Keratinocyte (primary cell): Measurements from ENCODE around the gene ANKRD13A.

Experiments
- EZH2 ChIP-seq: IDR thresholded peaks from one replicate; pipeline ENCODE4 v1.6.1; 2012; ENCODE audit warnings: inconsistent platforms, mild to moderate bottlenecking, low read length, moderate library complexity
- TF ChIP-seq, protein P1 (sequence below), 3 experiments: IDR thresholded peaks in 1 of 3; conservative IDR thresholded peaks in 1 of 3; optimal IDR thresholded peaks in 1 of 3; 2 replicates in 2 of 3; 3 replicates in 1 of 3; pipeline versions ENCODE3 to v1.5.1; 2011; ENCODE audit warnings: low read length in 3 of 3, mild to moderate bottlenecking in 3 of 3, moderate library complexity in 2 of 3, control low read depth in 1 of 3, inconsistent platforms in 1 of 3; ENCODE audit not compliant: insufficient read depth in 2 of 3; ENCODE audit errors: extremely low read depth in 1 of 3

DNA sequence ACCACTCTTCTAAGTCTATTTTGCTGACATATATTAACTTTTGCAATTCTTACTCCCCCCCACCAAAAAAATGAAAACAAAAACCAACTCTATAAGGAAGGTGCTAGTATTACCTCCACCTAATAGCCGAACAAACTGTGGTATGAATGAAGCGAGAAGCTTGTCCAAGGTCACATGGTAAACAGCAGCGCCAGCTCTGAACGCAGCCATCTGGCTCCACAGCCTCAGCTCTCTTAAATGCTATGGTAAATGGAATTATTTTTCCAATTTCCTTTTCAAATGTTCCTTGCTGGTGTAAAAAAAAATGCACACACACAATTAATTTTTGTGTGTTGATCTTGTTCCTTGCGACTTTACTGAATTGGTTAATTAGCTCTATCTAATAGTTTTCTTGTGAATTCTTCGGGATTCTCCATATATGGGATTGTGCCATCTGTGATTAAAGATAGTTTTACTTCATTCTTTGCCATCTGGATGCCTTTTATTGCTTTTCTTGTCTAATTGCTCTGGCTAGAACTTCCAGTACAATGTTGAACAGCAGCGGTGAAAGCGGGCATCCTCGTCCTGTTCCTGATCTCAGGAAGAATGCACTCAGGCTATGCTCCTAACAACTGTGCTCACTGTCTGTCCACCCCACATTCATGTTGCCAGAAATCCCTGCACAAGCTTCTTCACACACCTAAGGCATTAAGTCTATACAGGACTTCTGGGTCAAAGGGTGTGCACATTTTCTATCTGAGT lies 59.8 kb downstream of the ANKRD13A start:
- TF ChIP-seq, protein P1, sequence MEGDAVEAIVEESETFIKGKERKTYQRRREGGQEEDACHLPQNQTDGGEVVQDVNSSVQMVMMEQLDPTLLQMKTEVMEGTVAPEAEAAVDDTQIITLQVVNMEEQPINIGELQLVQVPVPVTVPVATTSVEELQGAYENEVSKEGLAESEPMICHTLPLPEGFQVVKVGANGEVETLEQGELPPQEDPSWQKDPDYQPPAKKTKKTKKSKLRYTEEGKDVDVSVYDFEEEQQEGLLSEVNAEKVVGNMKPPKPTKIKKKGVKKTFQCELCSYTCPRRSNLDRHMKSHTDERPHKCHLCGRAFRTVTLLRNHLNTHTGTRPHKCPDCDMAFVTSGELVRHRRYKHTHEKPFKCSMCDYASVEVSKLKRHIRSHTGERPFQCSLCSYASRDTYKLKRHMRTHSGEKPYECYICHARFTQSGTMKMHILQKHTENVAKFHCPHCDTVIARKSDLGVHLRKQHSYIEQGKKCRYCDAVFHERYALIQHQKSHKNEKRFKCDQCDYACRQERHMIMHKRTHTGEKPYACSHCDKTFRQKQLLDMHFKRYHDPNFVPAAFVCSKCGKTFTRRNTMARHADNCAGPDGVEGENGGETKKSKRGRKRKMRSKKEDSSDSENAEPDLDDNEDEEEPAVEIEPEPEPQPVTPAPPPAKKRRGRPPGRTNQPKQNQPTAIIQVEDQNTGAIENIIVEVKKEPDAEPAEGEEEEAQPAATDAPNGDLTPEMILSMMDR (optimal IDR thresholded peaks at IDR 0.05 in 1 of 3, IDR thresholded peaks at IDR 0.05 in 1 of 3, conservative IDR thresholded peaks at IDR 0.05 in 1 of 3; ENCODE audit: extremely low read depth in 1 of 3, insufficient read depth in 2 of 3, low read length in 3 of 3): no peak
- no peak for TF ChIP-seq EZH2
